Coronary artery (tissue), 2 donors: ENCODE results near the gene ST3GAL3.

Experiments used
- DNase-seq: peaks from one replicate; pipeline ENCODE4 v3.0.0-alpha.2; 2017; ENCODE audit warnings: low spot score
- H3K27ac ChIP-seq, 2 donors: fragments of 200-600 bp; sonication (generic); one replicate each; pipeline ENCODE4 v1.5.1; 2016 to 2019
- H3K4me3 ChIP-seq: fragments of 200-600 bp; sonication (generic); 2 replicates; pipeline ENCODE4 v1.5.1; 2016; ENCODE audit warnings: mild to moderate bottlenecking, moderate library complexity
- CTCF ChIP-seq: fragments of 200-600 bp; sonication (generic); IDR thresholded peaks from one replicate; pipeline ENCODE4 v1.5.1; 2019; ENCODE audit warnings: antibody characterized with exemption

Gene ST3GAL3

GRCh38 chr1:43919906-43920305 is 212.6 kb downstream of the ST3GAL3 start:
- no peak for TF ChIP-seq CTCF
- H3K4me3 ChIP-seq = no peak overlapping the region
- DNase-seq = no peak
- H3K27ac ChIP-seq = no peak overlapping the region

- Histone ChIP-seq H3K27ac (no peak overlapping the region), H3K4me3 (no peak overlapping the region)
- no peak for DNase-seq
- TF ChIP-seq CTCF = no peak
Observed at GRCh38 chr1:43921022-43921421, 213.7 kb downstream of the ST3GAL3 start.

- no peak for DNase-seq
- Histone ChIP-seq H3K27ac (no peak overlapping the region), H3K4me3 (no peak overlapping the region)
- TF ChIP-seq CTCF = no peak
Observed at GRCh38 chr1:43924516-43924915, 217.2 kb downstream of the ST3GAL3 start.

GRCh38 chr1:43925846-43926245 is 218.5 kb downstream of the ST3GAL3 start:
- Histone ChIP-seq H3K4me3 (no peak overlapping the region), H3K27ac (no peak overlapping the region)
- no peak for TF ChIP-seq CTCF

GRCh38 chr1:43930168-43930948 is 223.0 kb downstream of the ST3GAL3 start:
- no peak overlapping the region for H3K27ac ChIP-seq
- H3K4me3 ChIP-seq = no peak overlapping the region
- no peak for TF ChIP-seq CTCF
- DNase-seq = no peak

More at GRCh38 chr1:43925846-43926245, 218.5 kb downstream of the ST3GAL3 start:
- no peak for DNase-seq

GRCh38 chr1:43930949-43931275 is 223.6 kb downstream of the ST3GAL3 start:
- no peak overlapping the region for H3K27ac ChIP-seq
- DNase-seq = no peak
- no peak for TF ChIP-seq CTCF
- H3K4me3 ChIP-seq = no peak overlapping the region
